Mesenchymal stem cell (in vitro differentiated cells and primary cell): Measurements from ENCODE around the gene PIAS4.

Experiments
- DNase-seq: peaks from one replicate; pipeline ENCODE4 v3.0.0-alpha.2; 2013
- H2AFZ ChIP-seq: one replicate; pipeline ENCODE4 v1.6.1; 2013; ENCODE audit warnings: low read depth, mild to moderate bottlenecking, control low read depth, inconsistent platforms, low read length, moderate library complexity
- H2AK5ac ChIP-seq: 2 replicates; pipeline ENCODE4 v1.6.1; 2013; ENCODE audit warnings: low read length, moderate library complexity, mild to moderate bottlenecking, inconsistent platforms; ENCODE audit not compliant: severe bottlenecking
- H2BK120ac ChIP-seq: one replicate; pipeline ENCODE4 v1.6.1; 2013; ENCODE audit warnings: low read depth, mild to moderate bottlenecking, inconsistent platforms, low read length, moderate library complexity
- H2BK12ac ChIP-seq, 2 experiments: one replicate each; pipeline ENCODE4 v1.6.1; 2013; ENCODE audit warnings: inconsistent platforms in 2 of 2, low read length in 2 of 2, mild to moderate bottlenecking in 2 of 2, moderate library complexity in 2 of 2, control low read depth in 1 of 2
- H2BK15ac ChIP-seq: one replicate; pipeline ENCODE4 v1.6.1; 2013; ENCODE audit warnings: mild to moderate bottlenecking, low read depth, inconsistent platforms; ENCODE audit not compliant: poor library complexity, severe bottlenecking
- H2BK5ac ChIP-seq: 2 replicates; pipeline ENCODE4 v1.6.1; 2013; ENCODE audit warnings: low read depth, mild to moderate bottlenecking, low read length, control low read depth, inconsistent platforms; ENCODE audit not compliant: poor library complexity, severe bottlenecking
- H3K14ac ChIP-seq, 2 experiments: one replicate each; pipeline ENCODE4 v1.6.1; 2013; ENCODE audit warnings: inconsistent platforms in 2 of 2, low read length in 2 of 2, control low read depth in 1 of 2, mild to moderate bottlenecking in 1 of 2, moderate library complexity in 1 of 2
- H3K18ac ChIP-seq, 2 experiments: one replicate each; pipeline ENCODE4 v1.6.1; 2013; ENCODE audit warnings: inconsistent platforms in 2 of 2, low read length in 2 of 2, control low read depth in 1 of 2, low read depth in 1 of 2, mild to moderate bottlenecking in 1 of 2
- H3K23ac ChIP-seq, 2 experiments: one replicate each; pipeline ENCODE4 v1.6.1; 2013; ENCODE audit warnings: inconsistent platforms in 2 of 2, low read length in 2 of 2, mild to moderate bottlenecking in 2 of 2, moderate library complexity in 2 of 2, control low read depth in 1 of 2
- H3K27ac ChIP-seq: 2 replicates; pipeline ENCODE4 v1.5.1; 2013; ENCODE audit warnings: mild to moderate bottlenecking, moderate library complexity, low read length, control low read depth, inconsistent platforms; ENCODE audit not compliant: poor library complexity, severe bottlenecking
- H3K27me3 ChIP-seq, 2 experiments: 2 replicates each; pipeline versions ENCODE4 v1.6.1 to v1.7.0; 2013; ENCODE audit warnings: low read length in 2 of 2, mild to moderate bottlenecking in 2 of 2, moderate library complexity in 2 of 2, control low read depth in 1 of 2, inconsistent platforms in 1 of 2; ENCODE audit not compliant: control insufficient read depth in 1 of 2, insufficient read depth in 1 of 2
- H3K36me3 ChIP-seq, 2 experiments: 2 replicates each; pipeline versions ENCODE4 v1.6.1 to v1.7.0; 2013; ENCODE audit warnings: low read length in 2 of 2, control low read depth in 1 of 2, inconsistent platforms in 1 of 2, low read depth in 1 of 2, mild to moderate bottlenecking in 1 of 2; ENCODE audit not compliant: insufficient read depth in 2 of 2, control insufficient read depth in 1 of 2
- H3K4ac ChIP-seq, 2 experiments: one replicate each; pipeline ENCODE4 v1.6.1; 2013; ENCODE audit warnings: inconsistent platforms in 2 of 2, low read length in 2 of 2, mild to moderate bottlenecking in 2 of 2, moderate library complexity in 2 of 2, control low read depth in 1 of 2, low read depth in 1 of 2
- H3K4me1 ChIP-seq: 2 replicates; pipeline ENCODE4 v1.6.1; 2013; ENCODE audit warnings: low read depth, low read length, control low read depth; ENCODE audit not compliant: control insufficient read depth, insufficient read depth
- H3K4me2 ChIP-seq: 2 replicates; pipeline ENCODE4 v1.6.1; 2013; ENCODE audit warnings: low read length, mild to moderate bottlenecking, inconsistent platforms; ENCODE audit not compliant: poor library complexity, severe bottlenecking
- H3K4me3 ChIP-seq, 2 experiments: 2 replicates each; pipeline versions ENCODE4 v1.5.1 to v1.7.0; 2013; ENCODE audit warnings: low read length in 2 of 2, mild to moderate bottlenecking in 2 of 2, control low read depth in 1 of 2, low read depth in 1 of 2; ENCODE audit not compliant: insufficient read depth in 1 of 2
- H3K79me1 ChIP-seq: replicated peaks from 2 replicates; pipeline ENCODE4 v1.6.1; 2013; ENCODE audit warnings: mild to moderate bottlenecking, control low read depth, low read length, inconsistent platforms; ENCODE audit not compliant: poor library complexity, severe bottlenecking
- H3K9ac ChIP-seq: 2 replicates; pipeline ENCODE4 v1.7.0; 2013; ENCODE audit warnings: mild to moderate bottlenecking, low read length, moderate library complexity
- H3K9me3 ChIP-seq: 2 replicates; pipeline ENCODE4 v1.7.0; 2013; ENCODE audit warnings: mild to moderate bottlenecking, low read length; ENCODE audit not compliant: control insufficient read depth
- H4K8ac ChIP-seq: one replicate; pipeline ENCODE4 v1.6.1; 2013; ENCODE audit warnings: inconsistent platforms, mild to moderate bottlenecking, low read length, moderate library complexity
- H4K91ac ChIP-seq: one replicate; pipeline ENCODE4 v1.6.1; 2013; ENCODE audit warnings: mild to moderate bottlenecking, low read length, inconsistent platforms
- WGBS: methylation state at CpG from one replicate; pipeline ENCODE4 v1.1.7; 2013; ENCODE audit warnings: mixed read lengths; 5-methylcytosine and 5-hydroxymethylcytosine counted together

The PIAS4 gene

GRCh38 chr19:4027146-4027545 lies 19.6 kb downstream of the PIAS4 start:
- no peak overlapping the region for H2BK5ac ChIP-seq
- H2BK15ac ChIP-seq, result no peak overlapping the region
- no peak overlapping the region for H4K91ac ChIP-seq
- H3K14ac ChIP-seq, result no peak overlapping the region
- no peak overlapping the region for H3K4me3 ChIP-seq
- no peak overlapping the region for H3K23ac ChIP-seq
- 98% methylated on average over 15 of the region's 16 CpGs for WGBS
- H2AK5ac ChIP-seq, result no peak overlapping the region
- H3K4me2 ChIP-seq, result no peak overlapping the region
- no peaks in the 10 kb centered on the region for H3K27me3 ChIP-seq
- H3K79me1 ChIP-seq, result peaks cover 58% of the 10 kb centered on the region
- no peak overlapping the region for H3K18ac ChIP-seq
- H2BK120ac ChIP-seq, result no peak overlapping the region
- H3K9ac ChIP-seq, result no peak overlapping the region
- H3K9me3 ChIP-seq, result no peaks in the 10 kb centered on the region
- H2BK12ac ChIP-seq, result no peak overlapping the region
- no peak for DNase-seq
- H2AFZ ChIP-seq, result no peak overlapping the region
- no peak overlapping the region for H3K27ac ChIP-seq
- peaks cover 35 to 77% of the 10 kb centered on the region in 2 experiments for H3K36me3 ChIP-seq
- no peak overlapping the region for H4K8ac ChIP-seq
- H3K4ac ChIP-seq, result no peak overlapping the region
- H3K4me1 ChIP-seq, result peaks cover 1% of the 10 kb centered on the region

DNA sequence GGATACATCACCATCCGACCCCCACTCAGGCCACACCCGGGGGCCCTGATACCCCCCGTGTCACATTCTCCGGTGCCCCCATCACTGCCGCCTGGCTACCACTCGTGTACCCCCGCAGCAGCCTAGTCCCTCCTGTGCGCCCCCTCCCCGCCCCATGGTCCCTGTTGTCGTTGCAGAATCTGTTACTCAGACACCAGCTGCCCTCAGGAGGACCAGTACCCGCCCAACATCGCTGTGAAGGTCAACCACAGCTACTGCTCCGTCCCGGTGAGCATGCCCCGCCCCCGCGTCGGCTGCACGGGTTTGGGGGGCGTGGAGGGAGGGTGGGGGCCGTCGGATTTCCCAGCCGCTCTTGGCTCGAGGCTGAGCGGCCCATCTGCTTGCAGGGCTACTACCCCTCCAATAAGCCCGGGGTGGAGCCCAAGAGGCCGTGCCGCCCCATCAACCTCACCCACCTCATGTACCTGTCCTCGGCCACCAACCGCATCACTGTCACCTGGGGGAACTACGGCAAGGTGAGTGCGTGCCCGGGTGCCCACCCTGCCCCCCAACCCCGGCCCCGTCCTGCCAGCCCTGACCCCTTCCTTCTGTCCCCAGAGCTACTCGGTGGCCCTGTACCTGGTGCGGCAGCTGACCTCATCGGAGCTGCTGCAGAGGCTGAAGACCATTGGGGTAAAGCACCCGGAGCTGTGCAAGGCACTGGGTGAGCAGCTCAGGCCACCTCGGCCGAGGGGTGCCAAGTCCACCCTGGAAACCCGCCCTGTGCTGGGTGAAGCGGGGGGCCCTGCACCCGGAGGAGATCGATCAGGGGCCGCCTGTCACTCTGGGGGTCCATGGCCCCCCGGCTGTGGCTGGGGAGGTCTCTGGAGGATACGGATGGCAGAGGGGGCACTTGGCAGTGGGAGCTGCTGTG lies 21.1 kb downstream of the PIAS4 start:
- Histone ChIP-seq H3K36me3 (peaks cover 47 to 87% of the 10 kb centered on the region in 2 experiments), H3K14ac (no peak overlapping the region), H2AK5ac (no peak overlapping the region), H4K8ac (no peak overlapping the region), H3K23ac (no peak overlapping the region), H4K91ac (no peak overlapping the region), H3K79me1 (peaks cover 52% of the 10 kb centered on the region), H2BK12ac (no peak overlapping the region), H3K27me3 (no peaks in the 10 kb centered on the region), H2BK15ac (no peak overlapping the region), H2BK120ac (no peak overlapping the region), H3K4me3 (no peak overlapping the region), H3K4ac (no peak overlapping the region), H3K18ac (no peak overlapping the region), H3K9ac (no peak overlapping the region), H2BK5ac (no peak overlapping the region), H3K27ac (no peak overlapping the region), H3K4me1 (peaks cover 7% of the 10 kb centered on the region), H3K4me2 (no peak overlapping the region), H3K9me3 (no peaks in the 10 kb centered on the region), H2AFZ (no peak overlapping the region)
- 96% methylated on average over 48 of the region's 48 CpGs for WGBS
- no peak for DNase-seq

GRCh38 chr19:4029247-4029614 lies 21.7 kb downstream of the PIAS4 start:
- H2BK120ac ChIP-seq, result no peak overlapping the region
- H3K36me3 ChIP-seq, result peaks cover 52 to 87% of the 10 kb centered on the region in 2 experiments
- H3K9me3 ChIP-seq, result no peaks in the 10 kb centered on the region
- H3K27me3 ChIP-seq, result no peaks in the 10 kb centered on the region
- DNase-seq, result no peak
- no peak overlapping the region for H3K23ac ChIP-seq
- no peak overlapping the region for H3K9ac ChIP-seq
- peaks cover 45% of the 10 kb centered on the region for H3K79me1 ChIP-seq
- 97% methylated on average over 15 of the region's 18 CpGs for WGBS
- H3K4ac ChIP-seq, result no peak overlapping the region
- H2BK5ac ChIP-seq, result no peak overlapping the region
- no peak overlapping the region for H3K4me3 ChIP-seq
- H2BK12ac ChIP-seq, result no peak overlapping the region
- H2BK15ac ChIP-seq, result no peak overlapping the region
- H3K27ac ChIP-seq, result no peak overlapping the region
- H4K8ac ChIP-seq, result no peak overlapping the region
- H4K91ac ChIP-seq, result no peak overlapping the region
- H3K18ac ChIP-seq, result no peak overlapping the region
- no peak overlapping the region for H2AFZ ChIP-seq
- no peak overlapping the region for H3K14ac ChIP-seq
- H2AK5ac ChIP-seq, result no peak overlapping the region
- peaks cover 7% of the 10 kb centered on the region for H3K4me1 ChIP-seq
- no peak overlapping the region for H3K4me2 ChIP-seq

- peaks cover 43 to 85% of the 10 kb centered on the region in 2 experiments for H3K36me3 ChIP-seq
- DNase-seq, result no peak
- no peak overlapping the region for H4K91ac ChIP-seq
- no peak overlapping the region for H2AK5ac ChIP-seq
- H3K4ac ChIP-seq, result no peak overlapping the region
- no peak overlapping the region for H3K14ac ChIP-seq
- no peaks in the 10 kb centered on the region for H3K27me3 ChIP-seq
- no peak overlapping the region for H2AFZ ChIP-seq
- peaks cover 7% of the 10 kb centered on the region for H3K4me1 ChIP-seq
- no peak overlapping the region for H3K27ac ChIP-seq
- no peak overlapping the region for H2BK120ac ChIP-seq
- no peak overlapping the region for H3K4me2 ChIP-seq
- no peak overlapping the region for H3K9ac ChIP-seq
- peaks cover 34% of the 10 kb centered on the region for H3K79me1 ChIP-seq
- H3K9me3 ChIP-seq, result no peaks in the 10 kb centered on the region
- H3K18ac ChIP-seq, result peak overlapping the region in 1 of 2 experiments; percentile 11
- H3K4me3 ChIP-seq, result no peak overlapping the region
- no peak overlapping the region for H3K23ac ChIP-seq
- H2BK15ac ChIP-seq, result no peak overlapping the region
- H2BK5ac ChIP-seq, result no peak overlapping the region
- 97% methylated on average over 4 of the region's 6 CpGs for WGBS
- no peak overlapping the region for H2BK12ac ChIP-seq
- peak overlapping the region; percentile 50 for H4K8ac ChIP-seq
These were observed 23.0 kb downstream of the PIAS4 start for GRCh38 chr19:4030552-4030951.
